Measurements from ENCODE around the gene SLC4A7.
"Not testable (repeated sequence)": the region's sequence is repeated elsewhere in the genome, so short reads cannot be mapped to it uniquely, and the experiment has no call there.

Gene SLC4A7

GRCh38 chr3:27484015-27484844, at the start of gene SLC4A7:
Gene SLC4A7, minus strand, starts transcription at chr3:27484384. Its CDS starts 258 bp downstream, at chr3:27484126.
- peak; percentile 52 to 100 (median 96) for DNase-seq

- peak in 2 of 56 donors; percentile 3 to 4 for DNase-seq
These were observed 49.0 kb upstream of the SLC4A7 start for GRCh38 chr3:27533261-27533607.

- peak in 1 of 56 donors; percentile 1 for DNase-seq
These were observed 48.5 kb upstream of the SLC4A7 start for GRCh38 chr3:27532426-27533260.

- not testable (repeated sequence) for DNase-seq
These were observed 47.1 kb upstream of the SLC4A7 start for GRCh38 chr3:27531193-27531751.

GRCh38 chr3:27528791-27529190, 44.6 kb upstream of the SLC4A7 start:
- DNase-seq, result no peak

GRCh38 chr3:27526614-27527315, 42.6 kb upstream of the SLC4A7 start:
- no peak for DNase-seq

GRCh38 chr3:27521872-27522265, 37.7 kb upstream of the SLC4A7 start:
- no peak for DNase-seq

GRCh38 chr3:27521179-27521871, 37.1 kb upstream of the SLC4A7 start:
- no peak for DNase-seq

GRCh38 chr3:27511724-27512422, 27.7 kb upstream of the SLC4A7 start:
- DNase-seq, result no peak

GRCh38 chr3:27509376-27509775, 25.2 kb upstream of the SLC4A7 start:
- peak in 1 of 56 donors; percentile 4 for DNase-seq

GRCh38 chr3:27508424-27508823, 24.2 kb upstream of the SLC4A7 start:
- DNase-seq, result no peak

- no peak for DNase-seq
These were observed 23.5 kb upstream of the SLC4A7 start for GRCh38 chr3:27507515-27508266.

GRCh38 chr3:27507111-27507510, 22.9 kb upstream of the SLC4A7 start:
- no peak for DNase-seq

- no peak for DNase-seq
These were observed 20.6 kb upstream of the SLC4A7 start for GRCh38 chr3:27504749-27505148.

- no peak for DNase-seq
These were observed 19.3 kb upstream of the SLC4A7 start for GRCh38 chr3:27503526-27503925.

GRCh38 chr3:27501759-27502158, 17.6 kb upstream of the SLC4A7 start:
- no peak for DNase-seq

GRCh38 chr3:27500986-27501385, 16.8 kb upstream of the SLC4A7 start:
- DNase-seq, result no peak

- no peak for DNase-seq
These were observed 15.9 kb upstream of the SLC4A7 start for GRCh38 chr3:27500035-27500434.

- DNase-seq, result no peak
These were observed 10.6 kb upstream of the SLC4A7 start for GRCh38 chr3:27494784-27495183.

Measured in amygdala (tissue), 56 donors.